ENCODE data around the gene CYP2W1.

The CYP2W1 gene

GRCh38 chr7:952548-953441 lies 30.2 kb upstream of the CYP2W1 start:
- no peak overlapping the region for H3K4me3 ChIP-seq (ENCODE audit: low read depth, low read length)
- no peak for DNase-seq (ENCODE audit: low read depth)
- no peak for TF ChIP-seq CTCF (IDR thresholded peaks at IDR 0.05; ENCODE audit: control insufficient read depth, extremely low read depth, insufficient read depth)

GRCh38 chr7:953547-954327 lies 29.2 kb upstream of the CYP2W1 start:
- peak overlapping the region; percentile 44 for H3K4me3 ChIP-seq (ENCODE audit: low read depth, low read length)

GRCh38 chr7:954330-955238 lies 28.4 kb upstream of the CYP2W1 start, which contains the start of gene ADAP1:
TSS of gene ADAP1 (minus strand) at chr7:954680. CDS start at chr7:954477, 203 bp downstream.
- no peak for DNase-seq (ENCODE audit: low read depth)
- H3K4me3 ChIP-seq (ENCODE audit: low read depth, low read length), result peak within 1 kb of the TSS; percentile 44
- TF ChIP-seq CTCF (IDR thresholded peaks at IDR 0.05; ENCODE audit: control insufficient read depth, extremely low read depth, insufficient read depth), result peak; percentile 49

More at GRCh38 chr7:953547-954327, 29.2 kb upstream of the CYP2W1 start:
- peak; percentile 17 for DNase-seq (ENCODE audit: low read depth)
- no peak for TF ChIP-seq CTCF (IDR thresholded peaks at IDR 0.05; ENCODE audit: control insufficient read depth, extremely low read depth, insufficient read depth)

- H3K4me3 ChIP-seq (ENCODE audit: low read depth, low read length), result no peak overlapping the region
- no peak for TF ChIP-seq CTCF (IDR thresholded peaks at IDR 0.05; ENCODE audit: control insufficient read depth, extremely low read depth, insufficient read depth)
- DNase-seq (ENCODE audit: low read depth), result no peak
Observed at GRCh38 chr7:956031-956430, 26.9 kb upstream of the CYP2W1 start.

- no peak for TF ChIP-seq CTCF (IDR thresholded peaks at IDR 0.05; ENCODE audit: control insufficient read depth, extremely low read depth, insufficient read depth)
- DNase-seq (ENCODE audit: low read depth), result no peak
- H3K4me3 ChIP-seq (ENCODE audit: low read depth, low read length), result no peak overlapping the region
Observed at GRCh38 chr7:957418-958220, 25.4 kb upstream of the CYP2W1 start.

All from LNCaP clone FGC (cell line).